Measurements from ENCODE around the gene C19orf44. TPM values are rescaled to one million over a fixed set of nuclear protein-coding genes. Genes with fewer than 3 reads are reported as not detected.
A peak's percentile ranks its signal among the peaks of the same experiment; 100 is the strongest.

C19orf44 gene
- total RNA-seq, 1 donor from 2014 or later, result 2.9 TPM

DNA sequence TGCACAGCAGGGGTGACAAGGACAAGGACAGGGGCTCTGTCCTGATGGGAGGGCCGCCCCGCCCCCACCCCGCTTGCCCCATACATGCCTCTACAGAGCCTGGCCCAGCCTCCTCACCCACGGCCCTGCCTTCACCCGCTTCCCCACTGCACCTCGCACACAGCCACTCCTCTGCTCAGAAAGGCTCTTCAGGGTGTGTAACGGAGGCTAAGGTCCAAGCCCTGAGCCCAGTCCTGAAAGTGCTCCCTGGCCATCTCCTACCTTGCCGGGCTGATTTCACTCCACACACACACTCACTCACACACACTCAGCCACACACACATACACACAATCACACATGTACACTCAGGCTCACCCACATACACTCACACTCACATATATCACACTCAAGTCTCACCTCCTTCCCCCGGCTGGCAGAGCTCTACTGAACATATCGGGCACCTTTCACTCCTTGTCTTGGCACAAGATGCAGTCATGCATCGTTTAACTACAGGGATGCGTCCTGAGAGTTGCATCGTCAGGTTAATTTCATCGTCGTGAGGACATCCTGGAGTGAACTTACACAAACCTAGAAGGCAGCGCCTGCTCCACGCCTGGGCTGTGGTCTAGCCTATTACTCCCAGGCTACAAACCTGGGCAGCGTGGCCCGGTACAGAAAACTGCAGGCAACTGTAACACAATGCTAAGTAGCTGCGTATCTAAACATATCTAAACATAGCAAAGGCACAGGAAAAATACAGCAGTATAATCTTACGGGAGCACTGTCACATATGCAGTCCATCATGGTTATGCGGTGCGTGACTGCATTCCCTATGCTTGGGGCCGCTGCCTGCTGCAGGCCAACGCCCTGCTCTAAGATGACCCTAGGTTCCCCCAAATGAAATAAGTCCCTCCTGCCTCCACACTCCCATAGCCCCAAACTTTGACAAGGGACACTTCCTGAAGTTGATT is 37.5 kb upstream of the C19orf44 start:
- Histone ChIP-seq H3K9me3 (replicated peaks) (no peaks in the 10 kb centered on the region), H3K4me3 (peak overlapping the region; percentile 43), H3K27me3 (ENCODE audit: low read depth) (no peaks in the 10 kb centered on the region), H3K4me1 (peaks cover 100% of the 10 kb centered on the region), H3K27ac (replicated peaks) (peak overlapping the region; percentile 95), H3K36me3 (no peaks in the 10 kb centered on the region)
- intact Hi-C loops (cut with micrococcal nuclease), result no loop called here
- TF ChIP-seq, protein P1, sequence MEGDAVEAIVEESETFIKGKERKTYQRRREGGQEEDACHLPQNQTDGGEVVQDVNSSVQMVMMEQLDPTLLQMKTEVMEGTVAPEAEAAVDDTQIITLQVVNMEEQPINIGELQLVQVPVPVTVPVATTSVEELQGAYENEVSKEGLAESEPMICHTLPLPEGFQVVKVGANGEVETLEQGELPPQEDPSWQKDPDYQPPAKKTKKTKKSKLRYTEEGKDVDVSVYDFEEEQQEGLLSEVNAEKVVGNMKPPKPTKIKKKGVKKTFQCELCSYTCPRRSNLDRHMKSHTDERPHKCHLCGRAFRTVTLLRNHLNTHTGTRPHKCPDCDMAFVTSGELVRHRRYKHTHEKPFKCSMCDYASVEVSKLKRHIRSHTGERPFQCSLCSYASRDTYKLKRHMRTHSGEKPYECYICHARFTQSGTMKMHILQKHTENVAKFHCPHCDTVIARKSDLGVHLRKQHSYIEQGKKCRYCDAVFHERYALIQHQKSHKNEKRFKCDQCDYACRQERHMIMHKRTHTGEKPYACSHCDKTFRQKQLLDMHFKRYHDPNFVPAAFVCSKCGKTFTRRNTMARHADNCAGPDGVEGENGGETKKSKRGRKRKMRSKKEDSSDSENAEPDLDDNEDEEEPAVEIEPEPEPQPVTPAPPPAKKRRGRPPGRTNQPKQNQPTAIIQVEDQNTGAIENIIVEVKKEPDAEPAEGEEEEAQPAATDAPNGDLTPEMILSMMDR (IDR thresholded peaks at IDR 0.05; ENCODE audit: borderline replicate concordance), result no peak
- no peak for DNase-seq

DNA sequence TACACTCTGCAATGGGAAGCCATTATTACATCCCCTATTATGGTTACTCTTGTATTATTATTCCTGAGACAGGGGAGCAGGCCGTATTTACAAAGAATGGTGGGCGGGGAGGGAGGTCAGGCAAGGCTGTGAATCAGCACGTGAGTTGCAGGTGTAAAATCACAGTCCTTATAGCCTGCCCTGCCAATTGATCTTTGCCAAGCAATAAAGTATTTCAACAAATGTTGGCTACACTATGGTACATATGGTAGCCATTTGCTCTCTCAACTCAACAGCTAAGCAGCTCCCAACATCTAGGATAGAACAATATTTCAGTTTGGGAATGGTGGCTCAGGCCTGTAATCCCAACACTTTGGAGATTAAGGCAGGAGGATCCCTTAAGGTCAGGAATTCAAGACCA is 36.5 kb upstream of the C19orf44 start:
- intact Hi-C loops (cut with micrococcal nuclease), result no loop called here
- no peaks in the 10 kb centered on the region for H3K36me3 ChIP-seq
- H3K4me1 ChIP-seq, result peaks cover 100% of the 10 kb centered on the region
- TF ChIP-seq, protein P1 (IDR thresholded peaks at IDR 0.05; ENCODE audit: borderline replicate concordance), result no peak
- H3K4me3 ChIP-seq, result no peak overlapping the region
- DNase-seq, result no peak
- peak overlapping the region; percentile 95 for H3K27ac ChIP-seq (replicated peaks)
- H3K9me3 ChIP-seq (replicated peaks), result no peaks in the 10 kb centered on the region
- H3K27me3 ChIP-seq (ENCODE audit: low read depth), result no peaks in the 10 kb centered on the region

DNA sequence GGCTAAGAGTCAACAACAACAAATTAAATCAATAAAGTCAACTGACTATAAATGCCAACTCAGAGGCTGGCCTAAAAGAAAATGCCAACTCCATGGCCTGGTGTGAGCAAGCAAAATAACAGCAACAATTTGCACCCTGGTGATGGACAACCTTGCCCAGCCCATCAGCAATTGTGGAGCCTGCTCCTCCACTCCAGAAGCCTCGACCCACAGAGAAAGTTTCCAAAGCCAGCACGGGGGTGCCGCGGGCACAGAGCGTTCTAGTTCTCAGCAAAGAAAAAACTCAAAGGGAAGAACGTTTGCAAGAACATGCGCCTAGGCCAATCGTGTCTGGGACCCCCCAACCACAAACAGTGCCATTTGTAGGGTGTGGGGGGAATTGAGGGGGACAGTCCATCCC is 35.7 kb upstream of the C19orf44 start:
- Histone ChIP-seq H3K4me1 (peaks cover 100% of the 10 kb centered on the region), H3K27ac (replicated peaks) (peak overlapping the region; percentile 95), H3K36me3 (no peaks in the 10 kb centered on the region), H3K4me3 (no peak overlapping the region), H3K27me3 (ENCODE audit: low read depth) (no peaks in the 10 kb centered on the region), H3K9me3 (replicated peaks) (no peaks in the 10 kb centered on the region)
- intact Hi-C loops (cut with micrococcal nuclease), result no loop called here
- DNase-seq, result no peak
- TF ChIP-seq, protein P1 (IDR thresholded peaks at IDR 0.05; ENCODE audit: borderline replicate concordance), result no peak

DNA sequence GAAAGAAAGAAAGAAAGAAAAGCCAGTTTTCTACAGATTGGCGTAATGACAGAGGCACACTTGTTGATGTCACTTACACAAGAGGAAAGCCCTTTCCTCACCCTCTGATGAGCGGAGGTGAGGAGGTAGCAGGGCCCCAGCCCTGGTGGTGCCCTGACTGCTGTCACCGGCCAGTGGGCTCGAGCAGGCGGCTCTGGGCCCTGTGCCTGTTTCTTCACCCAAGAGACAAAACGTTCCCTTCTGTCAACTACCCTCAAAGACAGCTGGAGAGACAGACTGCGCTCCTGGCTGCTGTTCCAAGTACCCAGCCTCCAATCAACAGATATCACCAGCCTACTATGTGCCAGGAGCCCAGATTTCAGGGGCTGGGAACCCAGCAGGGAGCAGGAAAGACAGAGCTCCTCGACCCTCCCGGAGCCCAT is 34.6 kb upstream of the C19orf44 start:
- Histone ChIP-seq H3K36me3 (no peaks in the 10 kb centered on the region), H3K27me3 (ENCODE audit: low read depth) (no peaks in the 10 kb centered on the region), H3K27ac (replicated peaks) (peak overlapping the region; percentile 95), H3K4me1 (peaks cover 100% of the 10 kb centered on the region), H3K4me3 (peak overlapping the region; percentile 6), H3K9me3 (replicated peaks) (no peaks in the 10 kb centered on the region)
- peak; percentile 83 for DNase-seq
- intact Hi-C loops (cut with micrococcal nuclease), result no loop called here
- TF ChIP-seq, protein P1 (IDR thresholded peaks at IDR 0.05; ENCODE audit: borderline replicate concordance), result no peak

DNA sequence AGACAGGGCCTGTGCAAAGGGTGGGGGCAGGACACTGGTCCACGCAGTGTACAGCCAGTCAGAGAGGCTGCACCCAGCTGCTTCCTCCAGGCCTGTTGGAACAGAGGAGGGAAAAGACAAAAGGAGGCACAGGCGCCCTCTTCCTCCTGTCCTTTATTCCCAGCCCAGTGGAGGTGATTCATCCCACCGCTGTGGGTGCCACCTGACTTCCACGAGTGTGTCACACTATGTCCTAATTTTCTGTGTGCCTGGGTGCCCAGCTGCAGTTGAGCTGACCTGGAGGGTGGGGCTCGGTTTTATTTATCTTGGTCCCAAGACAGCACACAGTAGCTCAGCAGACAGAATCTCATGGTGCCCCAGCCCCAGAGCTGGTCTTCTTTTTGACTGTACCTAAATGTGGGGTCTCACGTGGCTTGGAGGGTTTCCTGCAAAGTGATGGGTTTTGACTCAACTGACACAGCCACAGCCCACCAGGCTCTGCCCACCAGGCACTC is 33.4 kb upstream of the C19orf44 start:
- Histone ChIP-seq H3K9me3 (replicated peaks) (no peaks in the 10 kb centered on the region), H3K4me3 (no peak overlapping the region), H3K27me3 (ENCODE audit: low read depth) (no peaks in the 10 kb centered on the region), H3K4me1 (peaks cover 100% of the 10 kb centered on the region), H3K36me3 (no peaks in the 10 kb centered on the region), H3K27ac (replicated peaks) (peak overlapping the region; percentile 95)
- DNase-seq, result peak; percentile 41
- TF ChIP-seq, protein P1 (IDR thresholded peaks at IDR 0.05; ENCODE audit: borderline replicate concordance), result no peak
- intact Hi-C loops (cut with micrococcal nuclease), result no loop called here
